A172 (cell line): Measurements from ENCODE around the gene PSMB1. TPM values are rescaled to one million over a fixed set of nuclear protein-coding genes. Genes with fewer than 3 reads are reported as not detected.
"Not testable (repeated sequence)": the region's sequence is repeated elsewhere in the genome, so short reads cannot be mapped to it uniquely, and the experiment has no call there.

Experiments used
- DNase-seq: peaks from one replicate; pipeline ENCODE4 v3.0.0-alpha.2; 2015; ENCODE audit warnings: low spot score
- total RNA-seq: library from RNA; depleted of rRNA; stranded (reverse); fragments of >200 nt; shearing (Covaris generic); gene quantifications from 2 replicates; pipeline ENCODE4 v1.2.3, GENCODE V29; 2014; rRNA removed

The PSMB1 gene
- total RNA-seq, 1 experiment from 2014 or later: 675 TPM

DNA sequence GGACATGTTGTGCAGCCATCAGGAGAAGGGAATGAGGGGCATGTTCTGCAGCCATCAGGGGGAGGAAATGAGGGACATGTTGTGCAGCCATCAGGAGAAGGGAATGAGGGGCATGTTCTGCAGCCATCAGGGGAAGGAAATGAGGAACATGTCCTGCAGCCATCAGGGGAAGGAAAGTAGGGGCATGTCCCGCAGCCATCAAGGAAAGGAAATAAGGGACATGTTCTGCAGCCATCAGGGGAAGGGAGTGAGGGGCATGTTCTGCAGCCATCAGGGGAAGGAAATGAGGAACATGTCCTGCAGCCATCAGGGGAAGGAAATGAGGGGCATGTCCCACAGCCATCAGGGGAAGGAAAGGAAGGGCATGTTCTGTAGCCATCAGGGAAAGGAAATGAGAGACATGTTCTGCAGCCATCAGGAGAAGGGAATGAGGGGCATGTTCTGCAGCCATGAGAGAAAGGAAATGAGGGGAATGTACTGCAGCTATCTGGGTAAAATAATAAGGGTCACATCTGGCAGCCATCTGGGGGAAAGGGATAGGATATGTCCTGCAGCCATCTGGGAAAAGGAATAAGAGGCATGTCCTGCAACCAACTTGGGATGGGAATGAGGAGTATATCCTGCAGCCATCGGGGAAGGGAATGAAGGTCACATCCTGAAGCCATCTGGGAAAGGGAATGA, 50.2 kb downstream of the PSMB1 start:
- not testable (repeated sequence) for DNase-seq

GRCh38 chr6:170502268-170502667, 50.8 kb downstream of the PSMB1 start:
- not testable (repeated sequence) for DNase-seq

- DNase-seq: no peak
Observed at GRCh38 chr6:170500955-170501590, 52.0 kb downstream of the PSMB1 start.

- DNase-seq: no peak
Observed at GRCh38 chr6:170497841-170498301, 55.2 kb downstream of the PSMB1 start.

GRCh38 chr6:170493354-170493753, 59.8 kb downstream of the PSMB1 start:
- no peak for DNase-seq

- DNase-seq: no peak
Observed at GRCh38 chr6:170490259-170490658, 62.8 kb downstream of the PSMB1 start.

GRCh38 chr6:170489836-170490235, 63.3 kb downstream of the PSMB1 start:
- no peak for DNase-seq

DNA sequence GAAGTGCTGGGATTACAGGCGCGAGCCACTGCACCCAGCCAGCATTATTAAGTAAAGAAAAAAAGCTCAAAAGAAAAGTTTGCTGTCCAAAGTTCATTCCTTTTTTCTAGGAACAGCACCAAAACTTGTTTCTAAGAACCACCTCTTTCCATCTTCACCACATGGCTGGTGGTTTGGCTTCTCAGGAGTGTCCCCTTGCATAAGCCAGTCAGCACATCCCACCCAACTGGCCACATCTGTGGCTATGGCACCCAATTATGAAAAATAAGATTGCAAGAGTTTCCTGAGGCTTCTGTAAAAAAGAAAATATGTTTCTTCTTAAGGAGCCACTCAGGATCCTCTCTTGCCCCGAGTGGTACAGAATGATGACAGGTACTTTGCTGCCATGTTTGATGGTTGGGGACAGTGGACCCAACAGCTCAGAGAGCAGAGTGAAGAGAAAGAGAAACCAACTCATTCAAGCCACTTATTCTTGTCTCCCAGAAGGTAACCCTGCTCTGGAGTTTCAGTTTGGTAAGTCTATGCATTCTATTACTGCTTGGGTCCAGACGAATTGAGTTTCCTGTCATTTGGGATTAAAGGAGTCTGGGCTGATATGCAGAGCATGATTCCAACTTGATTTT, 65.3 kb downstream of the PSMB1 start:
- no peak for DNase-seq

- no peak for DNase-seq
Observed at GRCh38 chr6:170485159-170485558, 67.9 kb downstream of the PSMB1 start.

Other genes starting within 250 kb of the PSMB1 start
- 6.1 and 7.4 TPM in 2 replicates for gene FAM120B, start 246.5 kb downstream of the PSMB1 start, total RNA-seq
- 15.1 and 20.2 TPM in 2 replicates for gene TBP, start 1.1 kb upstream of the PSMB1 start, total RNA-seq
- gene PDCD2, start 31.3 kb upstream of the PSMB1 start, total RNA-seq: 124 and 154 TPM in 2 replicates